HG02678 (cell line): Measurements from ENCODE around the gene GLB1L.
"Not testable (repeated sequence)": the region's sequence is repeated elsewhere in the genome, so short reads cannot be mapped to it uniquely, and the experiment has no call there.

ENCODE experiments used
- ATAC-seq: cut with Tn5 transposase; IDR thresholded peaks from one replicate; pipeline ENCODE4 v1.9.1; 2021; ENCODE audit warnings: mild to moderate bottlenecking, moderate library complexity; ENCODE audit not compliant: unreplicated experiment

The GLB1L gene

GRCh38 chr2:219281588-219281987, 36.3 kb upstream of the GLB1L start:
- ATAC-seq: no peak

GRCh38 chr2:219280651-219281050, 35.4 kb upstream of the GLB1L start:
- no peak for ATAC-seq

GRCh38 chr2:219279916-219280516, 34.8 kb upstream of the GLB1L start:
- ATAC-seq: no peak

- peak; percentile 84 for ATAC-seq
These were observed 34.1 kb upstream of the GLB1L start, which contains the start of gene DNAJB2 for GRCh38 chr2:219279151-219279915. Gene DNAJB2, plus strand, starts transcription at chr2:219279366. Its CDS starts 468 bp downstream, at chr2:219279834.

GRCh38 chr2:219278655-219279150, 33.5 kb upstream of the GLB1L start:
- no peak for ATAC-seq

GRCh38 chr2:219277703-219278654, 32.7 kb upstream of the GLB1L start:
- peak; percentile 26 for ATAC-seq

- ATAC-seq: no peak
These were observed 29.2 kb upstream of the GLB1L start for GRCh38 chr2:219274361-219274921.

GRCh38 chr2:219273937-219274336, 28.7 kb upstream of the GLB1L start:
- no peak for ATAC-seq

- ATAC-seq: no peak
These were observed 27.8 kb upstream of the GLB1L start for GRCh38 chr2:219272995-219273394.

GRCh38 chr2:219272356-219272755, 27.1 kb upstream of the GLB1L start:
- ATAC-seq: no peak

GRCh38 chr2:219271021-219271420, 25.8 kb upstream of the GLB1L start:
- ATAC-seq: no peak

- no peak for ATAC-seq
These were observed 24.8 kb upstream of the GLB1L start for GRCh38 chr2:219270055-219270372.

GRCh38 chr2:219269362-219270054, 24.3 kb upstream of the GLB1L start:
- no peak for ATAC-seq

GRCh38 chr2:219268294-219268693, 23.1 kb upstream of the GLB1L start:
- no peak for ATAC-seq

- no peak for ATAC-seq
These were observed 21.6 kb upstream of the GLB1L start for GRCh38 chr2:219266886-219267285.

GRCh38 chr2:219266232-219266631, 21.0 kb upstream of the GLB1L start:
- no peak for ATAC-seq

- ATAC-seq: no peak
These were observed 16.0 kb upstream of the GLB1L start for GRCh38 chr2:219261024-219261855.

- not testable (repeated sequence) for ATAC-seq
These were observed 13.7 kb upstream of the GLB1L start for GRCh38 chr2:219258942-219259341.

GRCh38 chr2:219254590-219255201, 9.5 kb upstream of the GLB1L start:
- peak; percentile 25 for ATAC-seq
